Measurements from ENCODE around the gene LY86.

DNA sequence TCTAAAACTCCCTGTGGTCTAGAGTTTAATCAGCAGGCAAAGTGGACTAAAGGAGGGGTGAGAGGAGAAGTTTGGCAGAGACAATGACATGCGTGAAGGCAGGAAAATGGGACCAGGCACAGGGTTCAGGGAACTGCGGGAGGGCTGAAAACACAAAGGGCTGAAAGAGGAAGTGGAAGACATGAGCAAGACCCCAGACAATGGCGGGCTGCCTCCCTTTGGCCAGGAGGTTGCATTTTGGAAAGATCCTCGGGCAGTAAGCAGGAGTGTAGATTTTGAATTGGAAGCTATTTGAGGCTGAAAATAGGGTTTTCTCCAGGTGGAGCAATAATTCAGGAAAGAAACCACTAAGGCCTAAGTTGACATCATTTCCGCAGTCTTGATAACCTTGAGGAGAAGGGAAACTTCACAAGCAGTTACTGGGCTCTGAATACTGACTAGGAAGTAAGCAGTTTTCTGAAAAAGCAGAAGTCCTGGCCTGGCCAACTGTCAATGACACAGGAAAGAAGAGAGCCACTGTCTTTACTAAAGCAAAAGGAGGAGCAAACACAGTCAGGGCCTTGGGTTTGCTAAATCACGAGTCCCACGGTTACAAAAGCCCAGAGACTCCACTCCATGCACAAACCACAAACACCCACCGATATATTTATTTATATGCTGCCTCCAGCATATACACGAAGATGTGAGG lies 3.4 kb downstream of the LY86 start:
- TF ChIP-seq CTCF (conservative IDR thresholded peaks at IDR 0.05 in 1 of 2, IDR thresholded peaks at IDR 0.05 in 1 of 2; ENCODE audit: low read depth in 1 of 2, low read length in 2 of 2) (no peak), EZH2 (IDR thresholded peaks at IDR 0.05; ENCODE audit: low read length, missing control alignments) (no peak)
